ENCODE measurements around the gene RMI2. TPM values are rescaled to one million over a fixed set of nuclear protein-coding genes. Genes with fewer than 3 reads are reported as not detected.

RMI2 gene
- total RNA-seq, 2 donors from 2014 or later, result 55.2 to 62.3 TPM

DNA sequence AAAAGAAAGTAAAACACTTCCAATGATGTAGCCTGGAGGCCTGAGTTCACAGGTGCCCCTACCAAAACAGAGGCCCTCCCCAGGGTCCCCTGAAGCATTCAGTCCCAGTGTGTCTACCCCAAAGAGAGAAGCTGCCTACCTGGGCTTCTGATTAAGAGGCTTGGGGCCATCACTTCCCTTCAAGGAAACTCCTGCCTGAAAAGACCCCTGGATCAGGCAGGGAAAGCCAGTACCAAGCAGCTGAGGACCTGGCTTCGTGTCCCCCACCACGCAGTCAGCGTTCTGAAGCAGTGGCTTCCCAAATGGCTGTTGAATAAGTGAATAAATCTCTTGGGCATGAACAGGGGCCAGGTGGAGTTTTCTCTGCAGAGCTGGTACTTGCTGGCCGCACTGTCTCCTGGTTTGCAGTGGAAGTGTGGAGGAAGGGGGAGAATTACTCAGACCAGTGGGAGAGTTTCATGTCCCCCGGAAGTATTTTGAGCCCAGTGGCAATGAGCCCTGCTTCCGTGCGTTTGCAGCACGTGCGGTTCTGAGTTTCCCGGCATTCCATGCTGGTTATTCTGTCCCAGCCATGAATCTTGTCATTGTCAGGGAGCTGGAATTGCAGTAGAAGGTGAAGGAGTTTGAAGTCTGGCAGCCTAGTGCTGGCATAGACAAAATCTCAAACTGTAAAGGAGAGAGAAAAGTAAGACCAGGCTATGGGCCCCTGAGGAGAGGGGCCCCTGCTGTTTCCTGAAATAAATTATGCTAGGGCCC is 27.0 kb downstream of the RMI2 start:
- Histone ChIP-seq H3K4me3 (ENCODE audit: low read length) (no peak overlapping the region), H3K9ac (ENCODE audit: extremely low read depth, low read length, poor library complexity, severe bottlenecking) (no peak overlapping the region), H3K36me3 (ENCODE audit: control insufficient read depth, insufficient read depth, low read length) (no peaks in the 10 kb centered on the region), H3K9me3 (ENCODE audit: control insufficient read depth, low read length) (no peaks in the 10 kb centered on the region), H3K4me1 (ENCODE audit: control insufficient read depth, insufficient read depth, low read length) (no peaks in the 10 kb centered on the region), H3K27me3 (ENCODE audit: control insufficient read depth, insufficient read depth, low read length, poor library complexity, severe bottlenecking) (no peaks in the 10 kb centered on the region), H3K27ac (ENCODE audit: low read depth, low read length) (no peak overlapping the region)
- Mint-ChIP-seq H3K27me3 (ENCODE audit: insufficient read depth) (no peaks in the 10 kb centered on the region), H3K4me1 (peaks cover 4% of the 10 kb centered on the region), H3K9me3 (no peaks in the 10 kb centered on the region), H3K4me3 (no peak overlapping the region), H3K36me3 (ENCODE audit: low read depth) (no peaks in the 10 kb centered on the region), H3K27ac (no peak overlapping the region)
- DNase-seq, result no peak
- 86 to 89% methylated on average over 4 to 10 of the region's 10 CpGs for WGBS, 2 experiments (ENCODE audit: insufficient coverage in 1 of 2, insufficient read length in 1 of 2)
- TF ChIP-seq, protein P1, sequence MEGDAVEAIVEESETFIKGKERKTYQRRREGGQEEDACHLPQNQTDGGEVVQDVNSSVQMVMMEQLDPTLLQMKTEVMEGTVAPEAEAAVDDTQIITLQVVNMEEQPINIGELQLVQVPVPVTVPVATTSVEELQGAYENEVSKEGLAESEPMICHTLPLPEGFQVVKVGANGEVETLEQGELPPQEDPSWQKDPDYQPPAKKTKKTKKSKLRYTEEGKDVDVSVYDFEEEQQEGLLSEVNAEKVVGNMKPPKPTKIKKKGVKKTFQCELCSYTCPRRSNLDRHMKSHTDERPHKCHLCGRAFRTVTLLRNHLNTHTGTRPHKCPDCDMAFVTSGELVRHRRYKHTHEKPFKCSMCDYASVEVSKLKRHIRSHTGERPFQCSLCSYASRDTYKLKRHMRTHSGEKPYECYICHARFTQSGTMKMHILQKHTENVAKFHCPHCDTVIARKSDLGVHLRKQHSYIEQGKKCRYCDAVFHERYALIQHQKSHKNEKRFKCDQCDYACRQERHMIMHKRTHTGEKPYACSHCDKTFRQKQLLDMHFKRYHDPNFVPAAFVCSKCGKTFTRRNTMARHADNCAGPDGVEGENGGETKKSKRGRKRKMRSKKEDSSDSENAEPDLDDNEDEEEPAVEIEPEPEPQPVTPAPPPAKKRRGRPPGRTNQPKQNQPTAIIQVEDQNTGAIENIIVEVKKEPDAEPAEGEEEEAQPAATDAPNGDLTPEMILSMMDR (conservative IDR thresholded peaks at IDR 0.05), result peak; percentile 22

DNA sequence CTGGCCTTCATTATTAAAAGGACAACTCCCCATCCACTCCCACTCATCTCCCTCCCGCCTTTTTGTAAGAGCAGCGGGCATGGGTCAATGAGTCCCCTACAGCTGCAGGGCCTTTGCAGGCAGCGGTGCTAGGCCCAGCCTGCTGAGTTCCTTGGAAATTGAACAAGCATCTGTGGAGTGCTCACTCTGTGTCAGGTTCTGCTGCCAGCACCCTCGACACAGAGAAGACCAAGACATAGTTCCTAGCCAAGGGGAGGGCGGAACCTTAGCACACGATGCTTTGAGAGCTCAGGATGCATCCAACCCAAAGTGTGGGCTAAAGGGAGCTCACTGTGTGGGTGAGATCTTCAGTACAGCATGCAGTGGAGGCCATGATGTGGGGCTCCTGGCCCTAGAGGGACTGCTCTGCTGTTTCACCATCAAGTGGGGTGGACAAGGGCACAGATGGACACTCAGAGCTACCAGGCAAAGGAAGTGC is 27.6 kb downstream of the RMI2 start:
- peaks cover 4% of the 10 kb centered on the region for H3K4me1 Mint-ChIP-seq
- Histone ChIP-seq H3K27ac (ENCODE audit: low read depth, low read length) (no peak overlapping the region), H3K9ac (ENCODE audit: extremely low read depth, low read length, poor library complexity, severe bottlenecking) (no peak overlapping the region), H3K9me3 (ENCODE audit: control insufficient read depth, low read length) (no peaks in the 10 kb centered on the region), H3K4me1 (ENCODE audit: control insufficient read depth, insufficient read depth, low read length) (no peaks in the 10 kb centered on the region), H3K27me3 (ENCODE audit: control insufficient read depth, insufficient read depth, low read length, poor library complexity, severe bottlenecking) (no peaks in the 10 kb centered on the region), H3K36me3 (ENCODE audit: control insufficient read depth, insufficient read depth, low read length) (no peaks in the 10 kb centered on the region), H3K4me3 (ENCODE audit: low read length) (no peak overlapping the region)
- no peaks in the 10 kb centered on the region for H3K27me3 Mint-ChIP-seq (ENCODE audit: insufficient read depth)
- H3K27ac Mint-ChIP-seq, result no peak overlapping the region
- H3K4me3 Mint-ChIP-seq, result no peak overlapping the region
- H3K36me3 Mint-ChIP-seq (ENCODE audit: low read depth), result no peaks in the 10 kb centered on the region
- no peak for DNase-seq
- WGBS, 2 experiments (ENCODE audit: insufficient coverage in 1 of 2, insufficient read length in 1 of 2), result 87 to 96% methylated on average over 5 to 6 of the region's 6 CpGs
- TF ChIP-seq, protein P1 (conservative IDR thresholded peaks at IDR 0.05), result no peak
- no peaks in the 10 kb centered on the region for H3K9me3 Mint-ChIP-seq

DNA sequence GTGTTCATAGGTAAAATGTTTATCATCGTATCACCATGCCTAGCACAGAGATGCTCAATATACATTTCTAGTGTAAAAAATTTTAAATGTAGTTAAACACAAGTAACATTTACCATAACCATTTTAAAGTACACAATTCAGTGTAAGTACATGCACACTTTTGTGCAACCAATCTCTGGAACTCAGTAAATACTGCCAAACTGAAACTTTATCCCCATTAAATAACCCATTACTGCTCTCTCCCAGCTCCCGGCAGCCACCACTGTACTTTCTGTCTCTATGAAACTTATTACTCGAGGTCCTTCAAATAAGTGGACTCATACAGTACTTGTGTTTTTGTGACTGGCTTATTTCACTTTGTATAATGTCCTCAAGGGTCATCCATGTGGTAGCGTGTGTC is 29.0 kb downstream of the RMI2 start:
- H3K27me3 Mint-ChIP-seq (ENCODE audit: insufficient read depth), result no peaks in the 10 kb centered on the region
- H3K9me3 Mint-ChIP-seq, result no peaks in the 10 kb centered on the region
- Histone ChIP-seq H3K27me3 (ENCODE audit: control insufficient read depth, insufficient read depth, low read length, poor library complexity, severe bottlenecking) (no peaks in the 10 kb centered on the region), H3K9me3 (ENCODE audit: control insufficient read depth, low read length) (no peaks in the 10 kb centered on the region), H3K4me1 (ENCODE audit: control insufficient read depth, insufficient read depth, low read length) (no peaks in the 10 kb centered on the region), H3K27ac (ENCODE audit: low read depth, low read length) (no peak overlapping the region), H3K4me3 (ENCODE audit: low read length) (no peak overlapping the region), H3K36me3 (ENCODE audit: control insufficient read depth, insufficient read depth, low read length) (no peaks in the 10 kb centered on the region), H3K9ac (ENCODE audit: extremely low read depth, low read length, poor library complexity, severe bottlenecking) (no peak overlapping the region)
- 96 to 100% methylated on average over 3 of the region's 4 CpGs for WGBS, 2 experiments (ENCODE audit: insufficient coverage in 1 of 2, insufficient read length in 1 of 2)
- H3K27ac Mint-ChIP-seq, result no peak overlapping the region
- DNase-seq, result no peak
- H3K4me1 Mint-ChIP-seq, result peaks cover 4% of the 10 kb centered on the region
- no peak overlapping the region for H3K4me3 Mint-ChIP-seq
- TF ChIP-seq, protein P1 (conservative IDR thresholded peaks at IDR 0.05), result no peak
- H3K36me3 Mint-ChIP-seq (ENCODE audit: low read depth), result no peaks in the 10 kb centered on the region

All from endodermal cell (in vitro differentiated cells).